HG03342 (cell line): ENCODE measurements around the gene RFTN1.
"Not testable (repeated sequence)": the region's sequence is repeated elsewhere in the genome, so short reads cannot be mapped to it uniquely, and the experiment has no call there.

Experiments
- ATAC-seq: cut with Tn5 transposase; IDR thresholded peaks from one replicate; pipeline ENCODE4 v1.9.1; 2021; ENCODE audit warnings: mild to moderate bottlenecking, moderate library complexity; ENCODE audit not compliant: unreplicated experiment

Gene RFTN1

GRCh38 chr3:16311960-16312451 is 201.5 kb downstream of the RFTN1 start:
- peak; percentile 65 for ATAC-seq

DNA sequence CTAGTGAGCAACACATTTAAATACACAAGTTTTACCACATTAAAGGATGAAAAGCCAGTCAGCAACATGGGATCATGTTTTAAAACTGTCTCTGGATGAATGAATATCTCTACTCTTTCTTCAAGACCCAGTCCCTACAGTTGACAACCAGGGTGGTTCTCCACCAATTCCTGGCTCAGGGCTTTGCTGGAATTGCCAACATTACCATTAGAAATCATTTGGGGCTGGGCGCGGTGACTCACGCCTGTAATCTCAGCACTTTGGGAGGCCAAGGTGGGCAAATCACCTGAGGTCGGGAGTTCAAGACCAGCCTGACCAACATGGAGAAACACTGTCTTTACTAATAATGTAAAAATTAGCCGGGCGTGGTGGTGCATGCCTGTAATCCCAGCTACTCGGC is 203.0 kb downstream of the RFTN1 start:
- not testable (repeated sequence) for ATAC-seq

DNA sequence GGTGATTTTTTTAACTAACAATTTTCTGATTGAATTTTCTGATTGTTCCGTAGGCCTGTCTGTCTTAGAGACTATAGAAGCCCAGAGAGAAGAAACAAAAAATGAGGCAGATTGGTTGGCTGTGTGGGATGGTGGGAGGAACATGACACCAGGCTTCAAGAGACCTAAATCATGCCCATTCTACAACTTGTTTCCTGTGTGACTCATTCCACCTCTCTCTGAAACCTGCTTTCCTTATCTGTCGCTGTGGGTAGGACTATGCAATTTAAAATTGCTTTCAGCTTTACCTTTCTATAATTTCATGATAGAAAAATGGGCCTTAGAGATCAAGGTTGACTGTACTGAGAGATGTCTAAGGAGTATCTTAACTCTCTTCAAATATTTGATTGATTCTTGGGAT is 203.9 kb downstream of the RFTN1 start:
- peak; percentile 82 for ATAC-seq

- no peak for ATAC-seq
Measured at GRCh38 chr3:16308727-16309126, 204.8 kb downstream of the RFTN1 start.

DNA sequence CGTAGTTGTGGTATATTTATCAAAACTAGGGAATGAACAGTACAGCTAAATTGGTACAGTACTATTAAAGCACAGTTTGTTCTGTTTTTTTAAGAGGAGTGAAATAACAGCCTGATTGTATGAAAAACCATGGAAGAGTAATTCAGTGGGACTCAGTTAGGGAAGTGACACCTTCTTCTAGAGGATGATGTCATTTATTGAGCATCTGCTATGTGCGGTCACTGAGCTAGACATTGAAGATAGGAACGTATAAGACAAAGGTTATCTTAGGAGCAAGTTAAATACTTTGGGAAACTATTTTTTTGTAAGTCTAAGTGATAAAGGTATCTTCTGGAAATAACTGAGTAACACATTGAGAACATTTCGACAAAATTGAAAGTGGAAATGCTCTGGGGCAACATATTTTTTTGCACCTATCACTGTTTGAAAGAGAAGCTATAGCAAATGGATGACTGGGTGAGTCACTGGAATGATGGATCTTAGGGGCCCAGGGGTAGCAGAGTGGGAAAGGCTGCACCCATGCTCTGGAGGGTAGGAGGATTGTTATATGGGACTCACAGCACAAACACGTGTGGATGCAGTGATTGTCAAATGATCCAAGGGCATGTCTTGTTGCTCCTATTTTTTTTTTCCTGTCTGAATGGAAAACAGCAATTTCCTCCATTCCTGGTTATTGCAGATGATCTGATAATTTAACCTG is 205.5 kb downstream of the RFTN1 start:
- no peak for ATAC-seq

GRCh38 chr3:16305111-16305541 is 208.4 kb downstream of the RFTN1 start:
- ATAC-seq: no peak

- no peak for ATAC-seq
Measured at GRCh38 chr3:16304061-16305010, 209.2 kb downstream of the RFTN1 start.

- no peak for ATAC-seq
Measured at GRCh38 chr3:16303037-16303575, 210.4 kb downstream of the RFTN1 start.

DNA sequence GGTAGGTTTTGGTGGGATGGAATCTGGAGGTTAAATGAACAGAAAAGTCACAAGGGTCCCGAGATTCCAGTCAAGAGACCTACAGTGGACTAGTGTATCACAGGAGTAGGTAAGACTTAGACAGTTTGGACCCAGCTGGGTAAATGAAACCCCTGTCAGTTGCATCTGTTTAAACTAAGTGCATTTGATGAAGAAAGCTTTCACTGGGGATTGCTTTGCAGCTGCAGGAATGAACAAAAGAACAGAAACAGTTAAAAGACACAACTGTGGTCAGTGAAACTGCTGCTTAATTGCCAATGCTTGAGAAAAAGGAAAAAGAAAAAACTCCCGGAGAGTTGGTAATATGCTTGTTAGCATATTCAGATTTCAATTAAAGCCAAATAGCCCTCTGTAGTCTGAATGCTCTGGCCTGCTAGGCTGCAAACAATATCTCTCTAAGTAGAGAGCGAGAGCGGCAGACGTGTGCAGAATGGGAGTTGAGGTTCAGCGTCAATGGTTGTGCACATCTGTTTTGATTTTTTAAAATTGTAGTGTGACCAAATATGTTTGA is 211.3 kb downstream of the RFTN1 start:
- ATAC-seq: no peak

GRCh38 chr3:16301507-16301906 is 212.0 kb downstream of the RFTN1 start:
- ATAC-seq: no peak

DNA sequence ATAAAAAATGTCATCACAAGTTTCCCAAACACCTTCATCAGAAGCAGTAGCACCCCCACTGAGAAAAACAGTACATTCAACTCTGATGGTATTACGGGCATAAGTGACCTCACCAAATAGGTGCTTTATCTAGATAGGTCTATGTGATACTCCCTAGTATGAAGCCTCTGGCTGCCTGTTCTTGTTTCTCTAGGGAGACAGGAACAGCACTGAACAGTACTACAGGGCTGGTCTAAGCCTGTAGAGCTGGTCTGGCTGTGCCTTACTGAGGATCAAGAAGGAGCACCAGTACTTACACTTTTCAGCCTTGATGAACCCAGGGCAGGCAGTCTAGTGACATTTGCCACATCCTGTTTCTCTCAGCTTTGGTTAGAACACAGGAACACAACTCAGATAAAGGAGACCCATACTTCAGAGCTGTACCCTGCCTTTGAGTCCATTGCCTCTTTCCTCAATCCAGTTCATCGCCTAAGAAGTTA is 212.6 kb downstream of the RFTN1 start:
- peak; percentile 67 for ATAC-seq

DNA sequence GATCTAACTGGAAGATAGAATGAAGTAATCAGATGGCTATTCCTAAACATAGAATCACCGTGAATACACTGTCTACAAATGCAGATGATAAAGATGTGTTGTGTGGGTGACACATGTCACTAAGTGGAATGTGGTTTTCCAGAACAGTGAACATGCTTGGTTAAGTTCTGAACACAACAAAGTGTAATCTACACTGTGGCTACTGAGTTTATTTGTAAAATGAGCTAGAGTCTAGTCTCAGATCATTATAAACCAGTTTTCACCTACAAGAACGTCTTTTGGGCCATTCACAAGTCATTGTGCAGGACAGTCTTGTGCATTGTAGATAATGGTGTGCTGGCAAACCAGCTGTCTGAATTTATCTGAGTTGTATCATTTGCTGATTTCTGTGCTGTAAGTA is 213.2 kb downstream of the RFTN1 start:
- no peak for ATAC-seq

DNA sequence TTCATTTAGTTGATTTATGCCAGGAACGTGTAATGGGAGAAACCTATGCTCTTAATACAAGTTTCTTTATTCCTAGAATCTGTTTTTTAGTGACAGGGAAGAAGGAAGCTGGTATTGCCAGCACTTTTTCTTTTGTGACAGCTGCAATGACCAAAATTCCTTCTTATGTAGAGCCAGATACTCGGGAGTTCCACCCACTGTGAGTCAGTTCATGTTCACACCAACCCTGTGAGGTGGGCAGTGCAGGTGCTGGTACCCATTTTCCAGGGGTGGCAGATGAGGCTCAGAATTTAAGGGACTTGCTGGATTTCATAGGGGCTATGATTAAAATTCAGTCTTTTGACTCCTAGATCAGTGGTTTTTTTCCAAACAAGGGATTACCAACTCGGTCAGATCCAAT is 213.8 kb downstream of the RFTN1 start:
- ATAC-seq: no peak

- ATAC-seq: no peak
Measured at GRCh38 chr3:16298891-16299290, 214.6 kb downstream of the RFTN1 start.

- ATAC-seq: no peak
Measured at GRCh38 chr3:16297997-16298885, 215.3 kb downstream of the RFTN1 start.

DNA sequence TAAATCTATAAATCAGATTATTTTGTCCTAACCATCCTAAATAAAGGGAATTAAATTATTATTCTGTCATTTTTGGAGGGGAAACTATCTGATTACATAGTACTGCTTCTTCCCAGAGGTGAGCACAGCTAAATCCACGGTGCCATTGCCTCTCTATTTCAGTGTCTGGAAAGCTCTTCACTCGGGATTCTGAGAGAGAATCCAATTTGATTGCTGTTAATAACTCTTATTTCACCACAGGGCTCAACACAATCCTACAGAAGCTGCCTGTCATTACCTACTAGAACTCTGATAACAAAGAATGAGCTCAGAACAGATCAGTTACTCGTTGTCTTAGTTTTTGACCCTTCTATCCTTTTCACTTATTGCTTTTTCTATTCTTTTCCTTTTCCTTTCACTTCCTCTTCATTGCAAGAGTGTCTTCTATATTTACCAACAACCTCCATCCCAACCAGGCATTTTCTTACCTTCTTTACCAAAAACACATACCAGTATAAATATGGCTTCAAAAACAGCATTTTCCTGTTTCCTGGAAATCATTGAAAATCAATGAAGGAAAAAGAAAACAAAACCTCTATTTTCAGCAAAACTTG is 218.1 kb downstream of the RFTN1 start:
- ATAC-seq: no peak

GRCh38 chr3:16294844-16295243 is 218.7 kb downstream of the RFTN1 start:
- no peak for ATAC-seq

DNA sequence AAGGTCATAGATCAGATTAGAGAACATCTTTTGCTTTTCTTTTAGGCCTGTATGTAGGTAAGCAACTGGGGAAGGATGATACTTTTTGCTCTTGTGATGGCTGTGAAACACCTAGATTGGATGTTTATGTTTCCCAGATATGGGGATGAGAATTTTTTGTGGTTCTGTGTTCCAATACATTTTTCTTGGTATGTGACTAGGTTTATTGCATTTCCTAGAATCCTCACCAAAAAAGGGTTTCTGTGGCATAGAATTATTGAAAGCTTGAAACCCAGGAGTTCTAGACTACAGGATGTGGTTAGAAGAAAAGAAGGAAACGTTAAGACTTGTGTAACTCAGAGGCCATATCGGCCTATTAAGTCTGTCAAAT is 222.7 kb downstream of the RFTN1 start:
- peak; percentile 34 for ATAC-seq

DNA sequence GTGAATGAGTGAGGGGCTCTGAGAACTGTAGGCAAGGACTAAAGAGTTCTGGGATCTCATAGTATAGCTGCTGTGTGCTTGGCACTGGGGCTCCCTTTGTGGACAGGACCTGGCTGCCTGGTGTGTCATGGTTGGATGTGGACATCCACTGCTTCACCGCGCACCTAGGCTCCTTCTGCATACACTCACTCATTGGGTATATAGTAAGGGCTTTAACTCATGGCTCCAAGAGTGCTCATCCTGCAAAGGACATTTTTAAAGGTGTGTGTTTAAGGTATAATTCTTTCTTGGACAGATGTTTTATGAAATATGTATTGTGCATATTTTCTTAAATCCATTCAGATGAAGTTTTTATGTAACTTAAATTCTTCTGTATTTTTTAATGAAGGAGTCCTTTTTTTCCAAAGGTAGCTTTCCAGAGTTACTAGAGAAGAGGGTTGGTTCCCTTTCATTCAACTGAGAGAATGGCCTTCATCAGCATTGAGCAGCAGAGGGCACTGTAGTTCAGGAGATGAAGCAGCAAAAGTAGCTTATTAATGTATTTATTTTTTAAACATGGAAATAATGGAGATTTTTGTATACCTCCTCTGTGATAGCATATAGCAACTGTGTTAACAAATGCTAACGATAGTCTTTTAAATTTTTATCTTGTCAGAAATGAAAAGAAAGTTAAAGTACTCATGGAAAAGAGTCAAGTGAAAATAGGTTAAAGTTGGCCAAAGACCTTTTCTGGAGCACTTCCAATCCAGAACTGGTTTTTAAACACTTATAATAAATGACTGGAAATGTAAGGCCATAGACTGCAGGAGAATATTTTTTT is 223.3 kb downstream of the RFTN1 start:
- ATAC-seq: peak; percentile 35
